Measurements from ENCODE around the gene ULK1.

The ULK1 gene

DNA sequence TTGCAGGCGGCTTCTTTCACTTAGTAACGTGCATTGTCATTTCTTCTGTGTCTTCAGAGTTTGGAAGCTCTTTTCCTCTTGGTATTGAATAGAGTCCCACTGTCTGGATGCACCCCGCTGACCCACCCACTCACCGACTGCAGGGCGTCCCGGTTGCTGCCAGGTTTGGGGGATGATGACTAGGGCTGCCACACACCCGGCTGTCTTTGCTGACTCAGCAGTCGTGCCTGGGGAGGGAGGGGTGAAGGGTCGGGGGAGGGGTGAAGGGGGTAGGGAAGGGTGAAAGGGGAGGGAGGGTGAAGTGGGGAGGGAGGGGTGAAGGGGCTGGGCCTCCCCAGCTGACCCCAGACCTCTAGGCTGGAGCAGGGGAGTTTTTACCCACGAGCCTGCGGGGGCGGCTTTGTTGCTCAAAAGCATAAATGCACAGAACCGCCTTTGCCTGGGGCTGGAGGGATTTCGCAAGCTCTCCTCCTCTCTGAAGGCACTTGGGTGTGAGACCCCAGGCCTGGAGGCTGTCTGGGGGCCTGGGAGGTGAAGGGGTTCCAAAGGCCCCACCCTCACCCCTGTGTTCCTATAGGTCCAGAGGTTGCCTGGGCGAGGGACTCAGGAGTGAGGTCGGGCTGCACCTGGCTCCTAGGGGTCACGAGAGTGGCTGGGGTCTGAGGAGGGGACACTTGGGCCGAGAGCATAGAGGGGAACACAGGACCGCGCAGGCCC lies 31.3 kb upstream of the ULK1 start:
- Histone ChIP-seq H3K27ac (ENCODE audit: low read depth, low read length) (peak overlapping the region; percentile 58; the same call in 1 of the 2 replicates), H3K27me3 (ENCODE audit: insufficient read depth, low read length) (no peaks in the 10 kb centered on the region), H3K4me1 (ENCODE audit: insufficient read depth, low read length) (peaks cover 17% of the 10 kb centered on the region), H3K9ac (ENCODE audit: low read depth, low read length) (no peak overlapping the region), H3K9me3 (ENCODE audit: insufficient read depth, low read depth, low read length) (no peaks in the 10 kb centered on the region), H3K36me3 (ENCODE audit: insufficient read depth, low read length) (no peaks in the 10 kb centered on the region), H3K4me3 (ENCODE audit: low read length) (no peak overlapping the region)
- WGBS, result 46% methylated on average over 20 of the region's 20 CpGs

DNA sequence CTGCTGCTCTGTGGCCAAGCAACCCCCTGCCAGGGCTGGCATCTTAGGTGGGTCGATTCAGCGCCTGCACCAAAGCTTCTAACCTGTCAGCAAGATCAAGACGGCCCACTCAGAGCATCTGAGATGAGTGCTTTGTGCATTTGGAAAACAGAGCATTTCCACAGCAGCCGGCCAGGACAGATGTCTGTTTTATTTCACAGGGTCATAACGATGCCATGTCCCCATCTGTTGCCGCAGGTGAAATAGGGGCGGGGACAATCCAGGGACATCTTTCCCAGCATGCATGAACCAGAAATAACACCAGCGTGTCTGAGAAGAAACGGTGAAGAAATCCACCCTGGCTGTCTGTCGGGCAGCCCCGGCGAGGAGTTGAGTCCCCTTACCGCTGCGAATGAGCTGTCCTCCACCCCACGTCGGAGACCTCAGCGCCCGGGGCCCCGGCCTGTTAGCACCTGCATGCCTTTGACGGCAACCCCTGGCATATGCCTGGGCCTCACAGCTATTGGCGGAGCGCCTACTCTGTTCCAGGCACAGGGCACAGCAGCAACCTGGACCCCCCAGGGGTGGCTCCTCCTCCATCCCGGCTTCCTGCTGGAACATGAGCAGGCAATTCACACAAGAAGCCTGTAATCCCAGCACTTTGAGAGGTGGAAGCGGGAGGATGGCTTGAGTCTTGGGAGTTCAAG lies 30.6 kb upstream of the ULK1 start:
- no peaks in the 10 kb centered on the region for H3K36me3 ChIP-seq (ENCODE audit: insufficient read depth, low read length)
- H3K27ac ChIP-seq (ENCODE audit: low read depth, low read length), result no peak overlapping the region; the same call in 1 of the 2 replicates
- H3K9ac ChIP-seq (ENCODE audit: low read depth, low read length), result no peak overlapping the region
- WGBS, result 78% methylated on average over 24 of the region's 24 CpGs
- no peak overlapping the region for H3K4me3 ChIP-seq (ENCODE audit: low read length)
- H3K9me3 ChIP-seq (ENCODE audit: insufficient read depth, low read depth, low read length), result no peaks in the 10 kb centered on the region
- peaks cover 17% of the 10 kb centered on the region for H3K4me1 ChIP-seq (ENCODE audit: insufficient read depth, low read length)
- no peaks in the 10 kb centered on the region for H3K27me3 ChIP-seq (ENCODE audit: insufficient read depth, low read length)

DNA sequence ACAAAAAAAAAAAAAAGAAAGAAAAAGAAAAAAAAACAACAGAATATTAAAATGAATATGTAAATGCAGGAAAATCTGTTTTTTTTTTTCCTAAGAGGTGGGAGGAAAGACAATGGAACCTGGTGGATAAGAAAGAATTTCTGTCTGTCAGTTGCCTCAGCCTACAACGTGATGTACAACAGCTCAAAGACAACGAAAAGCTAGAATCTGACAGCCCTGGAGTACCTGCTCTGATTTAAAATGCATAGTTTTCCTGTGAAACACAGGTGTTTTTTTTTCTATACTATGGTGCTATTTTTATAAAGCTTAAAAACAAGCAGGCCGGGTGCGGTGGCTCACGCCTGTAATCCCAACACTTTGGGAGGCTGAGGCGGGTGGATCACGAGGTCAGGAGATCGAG lies 30.0 kb upstream of the ULK1 start:
- Histone ChIP-seq H3K9me3 (ENCODE audit: insufficient read depth, low read depth, low read length) (no peaks in the 10 kb centered on the region), H3K27ac (ENCODE audit: low read depth, low read length) (no peak overlapping the region), H3K4me1 (ENCODE audit: insufficient read depth, low read length) (peaks cover 17% of the 10 kb centered on the region), H3K4me3 (ENCODE audit: low read length) (no peak overlapping the region), H3K36me3 (ENCODE audit: insufficient read depth, low read length) (no peaks in the 10 kb centered on the region), H3K27me3 (ENCODE audit: insufficient read depth, low read length) (no peaks in the 10 kb centered on the region), H3K9ac (ENCODE audit: low read depth, low read length) (no peak overlapping the region)
- 85% methylated on average over 8 of the region's 8 CpGs for WGBS

DNA sequence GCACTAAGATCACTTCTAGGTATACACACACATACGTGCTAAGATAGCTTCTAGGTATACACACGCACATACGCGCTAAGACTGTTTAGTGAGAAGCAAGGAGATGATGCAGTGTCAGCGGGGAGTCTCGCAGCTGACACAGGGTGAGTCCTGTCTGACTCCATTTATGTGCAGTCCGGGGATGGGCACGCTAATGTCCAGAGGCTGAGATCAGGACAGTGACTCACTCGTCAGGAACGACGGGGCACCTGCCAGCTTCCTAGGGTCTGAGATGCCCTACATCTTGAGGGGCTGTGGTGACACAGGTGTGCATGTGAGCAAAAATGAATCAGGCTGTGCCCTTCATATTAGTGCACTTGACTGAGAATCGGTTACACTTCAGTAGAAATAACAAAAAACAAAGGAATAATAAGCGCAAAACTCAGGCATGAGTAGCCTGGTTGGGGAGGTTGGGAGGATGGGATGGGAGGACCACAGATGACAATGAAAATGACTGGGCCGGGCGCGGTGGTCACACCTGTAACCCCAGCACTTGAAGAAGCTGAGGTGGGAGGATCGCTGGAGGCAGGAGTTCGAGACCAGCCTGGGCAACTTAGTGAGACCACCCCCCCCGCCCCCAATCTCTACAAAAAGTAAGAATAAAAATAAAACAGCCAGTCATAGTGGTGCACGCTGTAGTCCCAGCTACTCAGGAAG lies 29.1 kb upstream of the ULK1 start:
- Histone ChIP-seq H3K36me3 (ENCODE audit: insufficient read depth, low read length) (no peaks in the 10 kb centered on the region), H3K9ac (ENCODE audit: low read depth, low read length) (no peak overlapping the region), H3K4me1 (ENCODE audit: insufficient read depth, low read length) (peaks cover 16% of the 10 kb centered on the region), H3K27ac (ENCODE audit: low read depth, low read length) (no peak overlapping the region), H3K9me3 (ENCODE audit: insufficient read depth, low read depth, low read length) (no peaks in the 10 kb centered on the region), H3K4me3 (ENCODE audit: low read length) (no peak overlapping the region), H3K27me3 (ENCODE audit: insufficient read depth, low read length) (no peaks in the 10 kb centered on the region)
- 97% methylated on average over 19 of the region's 20 CpGs for WGBS

DNA sequence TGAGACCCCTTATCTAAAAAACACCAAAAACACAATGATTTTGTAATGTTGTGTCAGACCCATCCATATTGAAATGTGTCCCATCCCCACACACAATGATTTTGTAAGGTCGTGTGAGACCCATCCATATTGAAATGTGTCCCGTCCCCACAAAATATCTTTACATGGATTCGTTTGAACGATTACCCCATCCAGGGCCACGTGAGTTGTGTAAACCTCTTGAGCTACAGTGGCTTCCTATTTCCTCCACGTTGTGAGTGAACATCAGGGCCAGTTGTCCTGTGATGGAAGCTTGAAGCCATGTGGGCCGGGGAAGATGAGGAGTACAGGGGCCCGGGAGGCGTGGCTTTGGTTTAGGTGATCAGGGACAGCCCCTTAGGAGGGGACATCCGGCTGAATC lies 27.0 kb upstream of the ULK1 start:
- Histone ChIP-seq H3K4me3 (ENCODE audit: low read length) (no peak overlapping the region), H3K27me3 (ENCODE audit: insufficient read depth, low read length) (no peaks in the 10 kb centered on the region), H3K4me1 (ENCODE audit: insufficient read depth, low read length) (peaks cover 8% of the 10 kb centered on the region), H3K27ac (ENCODE audit: low read depth, low read length) (no peak overlapping the region), H3K9ac (ENCODE audit: low read depth, low read length) (no peak overlapping the region), H3K9me3 (ENCODE audit: insufficient read depth, low read depth, low read length) (no peaks in the 10 kb centered on the region), H3K36me3 (ENCODE audit: insufficient read depth, low read length) (no peaks in the 10 kb centered on the region)
- 94% methylated on average over 10 of the region's 10 CpGs for WGBS

DNA sequence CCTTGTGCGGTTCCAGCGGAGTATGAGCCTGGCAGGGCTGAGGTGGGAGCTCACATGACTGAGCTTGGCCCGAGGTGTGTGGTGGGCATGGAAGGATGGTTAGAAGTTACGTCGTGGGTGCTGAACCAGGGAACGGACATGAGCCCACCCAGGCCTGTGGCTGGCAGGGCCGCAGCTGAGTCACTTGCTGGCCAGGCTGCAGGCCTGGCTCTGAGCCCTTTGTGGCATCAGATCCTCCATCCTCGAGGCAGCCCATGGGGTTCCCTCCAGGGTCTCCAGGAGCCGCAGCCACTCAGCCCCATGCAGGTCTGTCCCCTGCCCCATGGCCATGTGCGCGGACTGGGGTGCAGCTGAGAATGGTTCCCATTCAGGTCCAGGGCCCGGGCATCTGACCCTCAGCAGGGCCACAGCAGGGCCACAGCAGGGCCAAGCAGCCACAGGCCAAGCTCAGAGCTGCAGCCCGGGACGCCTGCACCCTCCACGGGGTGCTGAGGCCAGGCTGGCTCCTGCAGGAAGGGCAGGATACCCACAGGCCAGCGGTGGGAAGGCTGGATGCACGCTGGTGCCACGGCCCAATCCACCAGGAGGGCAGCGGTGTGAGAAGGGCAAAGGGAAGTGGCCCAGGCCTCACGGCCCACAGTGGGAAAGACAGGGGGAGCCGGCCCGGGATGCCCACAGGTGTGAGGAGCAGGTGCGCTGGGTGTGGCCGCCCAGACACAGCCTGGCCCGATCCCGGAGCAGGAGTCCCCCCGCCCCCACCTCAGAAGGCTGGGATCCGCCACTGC lies 26.3 kb upstream of the ULK1 start:
- H3K36me3 ChIP-seq (ENCODE audit: insufficient read depth, low read length), result no peaks in the 10 kb centered on the region
- no peak overlapping the region for H3K9ac ChIP-seq (ENCODE audit: low read depth, low read length)
- no peaks in the 10 kb centered on the region for H3K27me3 ChIP-seq (ENCODE audit: insufficient read depth, low read length)
- no peak overlapping the region for H3K27ac ChIP-seq (ENCODE audit: low read depth, low read length)
- no peak overlapping the region for H3K4me3 ChIP-seq (ENCODE audit: low read length)
- 92% methylated on average over 28 of the region's 28 CpGs for WGBS
- peaks cover 3% of the 10 kb centered on the region; the same call in 1 of the 2 replicates for H3K4me1 ChIP-seq (ENCODE audit: insufficient read depth, low read length)
- no peaks in the 10 kb centered on the region for H3K9me3 ChIP-seq (ENCODE audit: insufficient read depth, low read depth, low read length)

DNA sequence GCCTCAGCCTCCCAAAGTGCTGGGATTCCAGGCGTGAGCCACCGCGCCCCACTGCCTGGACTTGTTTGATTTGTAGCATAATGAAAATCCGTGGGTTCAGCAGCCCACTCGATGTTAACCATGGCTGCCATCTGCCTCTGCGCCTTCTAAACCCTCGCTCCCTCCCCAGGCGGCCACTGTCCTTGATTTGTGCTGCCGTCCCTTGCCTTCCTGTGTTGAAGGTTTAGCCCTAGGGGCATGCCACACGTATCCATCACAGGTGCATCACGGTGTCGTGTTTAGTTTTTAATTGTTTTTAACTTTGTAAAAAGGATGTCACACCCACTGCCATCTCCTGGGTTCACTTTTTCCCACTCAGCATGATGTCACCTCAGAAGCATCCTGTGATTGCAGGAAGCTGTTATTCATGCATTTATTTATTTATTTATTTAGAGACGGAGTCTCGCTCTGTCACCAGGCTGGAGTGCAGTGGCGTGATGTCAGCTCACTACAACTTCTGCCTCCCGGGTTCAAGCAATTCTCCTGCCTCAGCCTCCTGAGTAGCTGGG lies 24.5 kb upstream of the ULK1 start:
- H3K27me3 ChIP-seq (ENCODE audit: insufficient read depth, low read length), result no peaks in the 10 kb centered on the region
- no peak overlapping the region for H3K9ac ChIP-seq (ENCODE audit: low read depth, low read length)
- no peaks in the 10 kb centered on the region for H3K4me1 ChIP-seq (ENCODE audit: insufficient read depth, low read length)
- H3K9me3 ChIP-seq (ENCODE audit: insufficient read depth, low read depth, low read length), result no peaks in the 10 kb centered on the region
- H3K36me3 ChIP-seq (ENCODE audit: insufficient read depth, low read length), result no peaks in the 10 kb centered on the region
- H3K27ac ChIP-seq (ENCODE audit: low read depth, low read length), result no peak overlapping the region
- H3K4me3 ChIP-seq (ENCODE audit: low read length), result no peak overlapping the region
- WGBS, result 79% methylated on average over 16 of the region's 16 CpGs

DNA sequence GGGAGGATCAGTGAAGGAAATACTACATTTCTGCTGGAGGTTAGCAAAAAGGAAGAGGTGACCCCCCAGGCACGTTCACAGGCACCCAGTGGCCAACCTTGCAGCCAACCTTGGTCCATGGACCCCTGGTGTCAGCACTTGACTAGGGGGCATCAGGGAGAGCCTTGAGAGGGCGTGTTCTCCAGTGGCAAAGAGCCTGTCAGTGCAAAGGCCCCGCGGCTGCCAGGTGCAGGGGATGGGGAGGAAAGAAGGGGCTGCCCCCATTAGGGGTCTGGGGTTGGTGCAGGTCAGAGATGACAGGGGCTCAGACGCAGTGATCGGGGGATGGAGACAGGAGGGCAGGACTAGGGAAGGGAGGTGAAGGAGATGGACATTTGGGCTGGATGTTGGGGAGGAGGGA lies 22.7 kb upstream of the ULK1 start:
- H3K36me3 ChIP-seq (ENCODE audit: insufficient read depth, low read length), result no peaks in the 10 kb centered on the region
- H3K27me3 ChIP-seq (ENCODE audit: insufficient read depth, low read length), result no peaks in the 10 kb centered on the region
- H3K27ac ChIP-seq (ENCODE audit: low read depth, low read length), result no peak overlapping the region
- no peak overlapping the region for H3K9ac ChIP-seq (ENCODE audit: low read depth, low read length)
- 93% methylated on average over 6 of the region's 6 CpGs for WGBS
- no peaks in the 10 kb centered on the region for H3K9me3 ChIP-seq (ENCODE audit: insufficient read depth, low read depth, low read length)
- no peak overlapping the region for H3K4me3 ChIP-seq (ENCODE audit: low read length)
- no peaks in the 10 kb centered on the region for H3K4me1 ChIP-seq (ENCODE audit: insufficient read depth, low read length)

DNA sequence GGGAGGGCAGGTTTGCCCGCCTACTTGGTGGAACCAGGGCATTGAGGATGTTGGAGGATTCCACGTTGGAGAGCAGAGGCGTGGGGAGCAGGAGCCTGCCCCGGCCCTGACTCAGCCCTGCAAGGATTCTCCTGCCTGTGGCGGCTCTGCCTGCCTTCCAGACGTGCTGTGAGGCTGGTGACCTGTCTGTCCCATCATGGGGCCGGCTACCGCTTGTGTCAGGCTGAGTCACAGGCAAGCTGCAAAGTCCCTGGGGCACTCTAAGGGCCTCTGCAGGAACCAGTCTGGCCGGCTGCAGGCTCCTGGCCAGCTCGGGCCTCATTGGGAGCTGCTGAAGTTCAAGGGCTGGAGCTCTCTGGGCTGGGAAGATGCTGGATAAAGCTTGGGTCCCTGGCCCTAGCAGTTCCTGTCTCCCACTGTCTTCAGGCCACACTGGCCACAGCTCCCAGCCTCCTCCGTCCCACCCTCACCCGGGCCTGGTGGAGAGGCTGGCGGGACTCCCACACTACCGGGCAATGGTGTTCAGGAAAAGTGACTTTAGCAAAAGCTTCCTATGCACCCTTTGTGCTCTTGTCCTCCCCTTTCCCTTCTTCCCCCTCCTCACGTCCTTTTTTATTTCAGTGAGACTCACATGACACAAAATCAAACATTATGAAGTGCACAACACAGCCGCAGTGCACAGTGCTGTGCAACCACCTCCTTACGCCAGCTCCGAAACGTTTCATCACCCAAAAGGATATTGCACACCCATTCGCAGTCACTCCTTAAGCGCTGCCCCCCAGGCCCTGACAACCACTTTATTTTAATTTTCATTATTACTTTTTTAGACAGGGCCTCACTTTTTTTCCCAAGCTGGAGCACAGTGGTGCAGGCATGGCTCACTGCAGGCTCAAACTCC lies 22.0 kb upstream of the ULK1 start:
- H3K27ac ChIP-seq (ENCODE audit: low read depth, low read length), result no peak overlapping the region
- no peak overlapping the region for H3K4me3 ChIP-seq (ENCODE audit: low read length)
- no peaks in the 10 kb centered on the region for H3K4me1 ChIP-seq (ENCODE audit: insufficient read depth, low read length)
- no peak overlapping the region for H3K9ac ChIP-seq (ENCODE audit: low read depth, low read length)
- no peaks in the 10 kb centered on the region for H3K36me3 ChIP-seq (ENCODE audit: insufficient read depth, low read length)
- WGBS, result 77% methylated on average over 21 of the region's 21 CpGs
- H3K27me3 ChIP-seq (ENCODE audit: insufficient read depth, low read length), result no peaks in the 10 kb centered on the region
- H3K9me3 ChIP-seq (ENCODE audit: insufficient read depth, low read depth, low read length), result no peaks in the 10 kb centered on the region

DNA sequence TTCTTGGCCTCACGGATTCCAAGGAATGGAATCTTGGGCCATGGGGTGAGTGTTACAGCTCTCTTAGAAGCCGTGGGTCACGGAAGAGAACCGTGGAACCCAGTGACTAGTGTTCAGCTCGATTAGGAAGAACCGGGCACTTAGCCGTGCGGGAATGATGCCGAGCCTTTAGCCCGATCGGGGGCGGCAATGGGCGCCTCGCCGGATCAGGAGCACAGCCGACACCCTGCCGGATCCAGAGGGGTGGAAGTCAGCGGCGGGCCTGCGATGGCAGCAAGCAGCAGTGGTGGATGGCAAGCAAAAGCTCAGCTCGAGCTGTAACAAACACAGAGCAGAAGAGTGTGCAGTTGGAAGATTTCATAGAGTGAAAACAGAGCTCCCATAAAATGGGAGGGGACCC lies 21.1 kb upstream of the ULK1 start:
- H3K4me1 ChIP-seq (ENCODE audit: insufficient read depth, low read length), result peaks cover 5% of the 10 kb centered on the region; the same call in 1 of the 2 replicates
- H3K36me3 ChIP-seq (ENCODE audit: insufficient read depth, low read length), result no peaks in the 10 kb centered on the region
- WGBS, result 94% methylated on average over 21 of the region's 21 CpGs
- no peak overlapping the region for H3K9ac ChIP-seq (ENCODE audit: low read depth, low read length)
- H3K9me3 ChIP-seq (ENCODE audit: insufficient read depth, low read depth, low read length), result no peaks in the 10 kb centered on the region
- no peak overlapping the region for H3K4me3 ChIP-seq (ENCODE audit: low read length)
- no peaks in the 10 kb centered on the region for H3K27me3 ChIP-seq (ENCODE audit: insufficient read depth, low read length)
- no peak overlapping the region for H3K27ac ChIP-seq (ENCODE audit: low read depth, low read length)

All from HUES64 (cell line).